H1 (cell line): Measurements from ENCODE around the gene CEP104. TPM values are rescaled to one million over a fixed set of nuclear protein-coding genes. Genes with fewer than 3 reads are reported as not detected.

Source experiments
- SP2 ChIP-seq: IDR thresholded peaks from 2 replicates; pipeline ENCODE4 v1.6.1; 2012; ENCODE audit warnings: mild to moderate bottlenecking, low read length, inconsistent platforms
- ZNF274 ChIP-seq: IDR thresholded peaks from 2 replicates; pipeline ENCODE4 v1.7.0; 2012; ENCODE audit warnings: low read length, borderline replicate concordance; ENCODE audit errors: extremely low read depth
- polyA plus RNA-seq, 7 experiments: library from polyadenylated mRNA; depleted of rRNA in 3 of 7; stranded (reverse) in 5 of 7; unstranded in 2 of 7; fragments of >200 nt in 5 of 7; fragments of 200-250 nt in 2 of 7; gene quantifications; 1 replicate in 5 of 7; 2 replicates in 1 of 7; 4 replicates in 1 of 7; pipeline versions ENCODE4 v1.2.1 to v1.2.3, GENCODE V29; 2011 to 2013; ENCODE audit warnings: missing spikeins in 2 of 7, mixed read lengths in 2 of 7
- total RNA-seq: library from RNA; stranded (reverse); fragmentation: NEBNext Ultra II Directional; extraction: Animal tissue kit (Norgen Biotek cat#: 25700); gene quantifications from 2 replicates; pipeline ENCODE4 v1.2.1, GENCODE V29; 2021

Gene CEP104
- total and polyA plus RNA-seq, 2 of the 8 experiments (the other 6 are each of a cell fraction or from before 2014, with no cell fraction given), result 8.0 to 43.9 TPM

DNA sequence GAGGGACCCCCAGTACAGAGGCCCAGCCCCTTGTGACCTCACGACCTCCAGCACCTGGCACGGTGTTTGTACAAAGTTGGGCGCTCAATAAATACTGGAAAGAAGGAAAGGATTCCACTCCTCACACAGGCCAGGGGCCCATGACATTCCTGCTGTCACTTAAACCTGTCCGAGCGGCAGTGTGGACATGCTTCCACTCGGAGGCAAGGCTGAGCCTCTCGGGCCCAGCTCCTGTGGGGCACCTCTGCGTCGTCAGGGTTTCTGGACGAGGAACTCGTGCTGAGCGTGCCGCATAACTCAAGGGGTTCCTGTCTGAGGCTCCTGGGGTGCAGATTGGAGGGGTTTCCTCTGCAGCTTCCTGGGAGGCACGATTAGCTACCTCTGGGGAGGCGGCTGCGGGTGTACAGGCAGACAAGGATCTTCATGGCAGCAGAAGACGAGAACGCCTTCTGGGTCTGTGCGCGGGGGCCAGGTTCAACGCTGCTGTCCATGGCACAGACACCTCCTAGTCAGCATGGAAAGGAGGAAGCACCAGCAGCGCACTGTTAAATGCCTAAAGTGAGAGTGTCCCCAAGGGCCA, 88.1 kb downstream of the CEP104 start (continued):
- no peak for TF ChIP-seq ZNF274
- no peak for TF ChIP-seq SP2
- TF ChIP-seq, all 59 proteins: peak for 0
